A549 (cell line): ENCODE data around the gene ARID3A. TPM values are rescaled to one million over a fixed set of nuclear protein-coding genes. Genes with fewer than 3 reads are reported as not detected.

ENCODE experiments used
- ATAC-seq, 2 experiments: fragments of 200-7000 bp in 1 of 2; fragments of >200 bp in 1 of 2; cut with Nextera tagmentation in 1 of 2; cut with Tn5 transposase in 1 of 2; 3 replicates each; pipeline versions ENCODE4 v1.8.0 to v1.9.1; 2018 to 2020; ENCODE audit warnings: mild to moderate bottlenecking in 1 of 2, moderate library complexity in 1 of 2
- CTCF ChIA-PET: fragments of 300-600 bp; sonication (Branson Sonifier 250); formaldehyde crosslinking; extraction: SDS; loops from one replicate; lab custom pipeline; 2021; ENCODE audit warnings: antibody characterized with exemption, inconsistent platforms; lab: Yijun Ruan, JAX
- POLR2A ChIA-PET: fragments of 350-600 bp; formaldehyde crosslinking; extraction: SDS; loops from one replicate; lab custom pipeline; 2021; ENCODE audit warnings: antibody characterized with exemption, inconsistent platforms; lab: Yijun Ruan, JAX
- DNase-seq, 2 experiments: peaks; one replicate each; pipeline versions ENCODE4 v3.0.0 to v3.0.0-alpha.2; 2011 to 2016; ENCODE audit warnings: low read depth in 1 of 2, low spot score in 1 of 2
- FAIRE-seq: peaks from 2 replicates; lab custom pipeline; 2011; peaks lifted over from hg19 to GRCh38; lab: Jason Lieb, UNC
- H3K27ac ChIP-seq, 2 experiments: fragments of >200 bp; sonication (Bioruptor Twin); formaldehyde crosslinking; 3 replicates each; pipeline ENCODE4 v1.5.1; 2016 to 2017
- H3K4me1 ChIP-seq: fragments of >200 bp; sonication (Bioruptor Twin); formaldehyde crosslinking; 3 replicates; pipeline ENCODE4 v1.6.1; 2016
- H3K4me2 ChIP-seq: fragments of >200 bp; sonication (Bioruptor Twin); formaldehyde crosslinking; 3 replicates; pipeline ENCODE4 v1.6.1; 2016
- H3K4me3 ChIP-seq: fragments of >200 bp; sonication (Bioruptor Twin); formaldehyde crosslinking; 3 replicates; pipeline ENCODE4 v1.5.1; 2016
- H3K9me3 ChIP-seq: fragments of >200 bp; sonication (Bioruptor Twin); formaldehyde crosslinking; 3 replicates; pipeline ENCODE4 v1.6.1; 2016
- BHLHE40 ChIP-seq: IDR thresholded peaks from 2 replicates; pipeline ENCODE4 v1.6.1; 2012; ENCODE audit warnings: low read depth, low read length, inconsistent platforms
- CBX8 ChIP-seq: fragments of 200-600 bp; sonication (generic); IDR thresholded peaks from 2 replicates; pipeline ENCODE4 v1.6.1; 2016
- CHD2 ChIP-seq: fragments of 150-350 bp; IDR thresholded peaks from 2 replicates; pipeline ENCODE4 v1.6.1; 2014; ENCODE audit warnings: low read length; ENCODE audit not compliant: partially characterized antibody
- CTCF ChIP-seq: fragments of >200 bp; sonication (Bioruptor Twin); formaldehyde crosslinking; IDR thresholded peaks from 3 replicates; pipeline ENCODE4 v1.5.1; 2016
- EHF ChIP-seq: fragments of 250-450 bp; sonication (Bioruptor Pico); IDR thresholded peaks from 2 replicates; pipeline ENCODE4 v1.5.0; 2020; ENCODE audit warnings: mild to moderate bottlenecking
- EHMT2 ChIP-seq: fragments of 200-600 bp; sonication (generic); IDR thresholded peaks from 2 replicates; pipeline ENCODE4 v1.6.1; 2016; ENCODE audit warnings: antibody characterized with exemption, low read depth, mild to moderate bottlenecking, moderate library complexity
- ELK1 ChIP-seq: fragments of 150-350 bp; IDR thresholded peaks from 2 replicates; pipeline ENCODE4 v1.6.1; 2014; ENCODE audit warnings: low read depth, mild to moderate bottlenecking, low read length
- ESRRA ChIP-seq: fragments of 150-350 bp; IDR thresholded peaks from 2 replicates; pipeline ENCODE4 v1.6.1; 2014; ENCODE audit warnings: mild to moderate bottlenecking, low read length, borderline replicate concordance
- FOSL2 ChIP-seq, 2 experiments: fragments of 450-650 bp in 1 of 2; fragments of >200 bp in 1 of 2; sonication (Bioruptor Twin) in 1 of 2; formaldehyde crosslinking; IDR thresholded peaks; 2 replicates each; pipeline versions ENCODE4 v1.5.0 to v1.6.1; 2016 to 2020; ENCODE audit warnings: mild to moderate bottlenecking in 1 of 2, moderate library complexity in 1 of 2
- HEYL ChIP-seq: fragments of 250-450 bp; sonication (Bioruptor Pico); IDR thresholded peaks from 2 replicates; pipeline ENCODE4 v1.8.0; 2021; ENCODE audit warnings: mild to moderate bottlenecking, moderate library complexity
- HOXA7 ChIP-seq: fragments of 250-450 bp; sonication (Bioruptor Pico); IDR thresholded peaks from 2 replicates; pipeline ENCODE4 v1.5.0; 2020; ENCODE audit warnings: mild to moderate bottlenecking, moderate library complexity
- HOXB5 ChIP-seq: fragments of 250-450 bp; sonication (Bioruptor Pico); IDR thresholded peaks from 2 replicates; pipeline ENCODE4 v1.5.0; 2020; ENCODE audit warnings: mild to moderate bottlenecking, moderate library complexity
- MAFK ChIP-seq: fragments of 450-650 bp; IDR thresholded peaks from 2 replicates; pipeline ENCODE4 v1.6.1; 2014; ENCODE audit not compliant: partially characterized antibody
- MAX ChIP-seq: IDR thresholded peaks from 2 replicates; pipeline ENCODE4 v1.6.1; 2012
- MAZ ChIP-seq: fragments of 150-350 bp; IDR thresholded peaks from 2 replicates; pipeline ENCODE4 v1.6.1; 2014; ENCODE audit warnings: antibody characterized with exemption, low read depth, low read length, borderline replicate concordance
- PBX3 ChIP-seq: IDR thresholded peaks from 2 replicates; pipeline ENCODE4 v1.6.1; 2012
- SMC3 ChIP-seq: fragments of >200 bp; sonication (Bioruptor Twin); formaldehyde crosslinking; IDR thresholded peaks from 3 replicates; pipeline ENCODE4 v1.6.1; 2018; ENCODE audit warnings: inconsistent platforms
- TFCP2L1 ChIP-seq: fragments of 250-450 bp; sonication (Bioruptor Pico); IDR thresholded peaks from 2 replicates; pipeline ENCODE4 v1.5.0; 2021; ENCODE audit warnings: mild to moderate bottlenecking
- ZSCAN20 ChIP-seq: fragments of 250-450 bp; sonication (Bioruptor Pico); IDR thresholded peaks from 2 replicates; pipeline ENCODE4 v1.8.0; 2022; ENCODE audit warnings: mild to moderate bottlenecking, moderate library complexity
- WGBS: methylation state at CpG from one replicate; pipeline ENCODE4 v1.1.6; 2017; ENCODE audit errors: missing lambda C conversion rate; 5-methylcytosine and 5-hydroxymethylcytosine counted together
- polyA plus RNA-seq, 4 experiments: library from polyadenylated mRNA; depleted of rRNA in 3 of 4; stranded (reverse); fragments of >200 nt; fragmentation: RNase III in 1 of 4; extraction: RNeasy Plus Mini Kit Qiagen cat#74134 plus additional on column Dnase treatment in 1 of 4; gene quantifications; 2 replicates in 3 of 4; 3 replicates in 1 of 4; pipeline ENCODE4 v1.2.3, GENCODE V29; 2011 to 2017

The ARID3A gene
- polyA plus RNA-seq, 2 of the 4 experiments (the other 2 are of a cell fraction): 3.3 to 6.1 TPM

GRCh38 chr19:1013218-1013617 is 87.4 kb downstream of the ARID3A start:
- 83% methylated on average over 5 of the region's 10 CpGs for WGBS
- FAIRE-seq (no peak), ATAC-seq (no peak), DNase-seq (no peak)
- CTCF ChIA-PET: interaction anchor here (2.7 kb wide), 1 partner anchor 231 kb away, joined by 6 read pairs; no protein-coding TSS in a partner anchor
- Histone ChIP-seq H3K27ac (no peak overlapping the region), H3K4me3 (no peak overlapping the region), H3K4me1 (peaks cover 23% of the 10 kb centered on the region), H3K4me2 (no peak overlapping the region), H3K9me3 (no peaks in the 10 kb centered on the region)
- TF ChIP-seq HEYL (no peak), MAZ (no peak), ESRRA (no peak), FOSL2 (IDR thresholded peaks at IDR 0.05) (no peak), FOSL2 (CRISPR knock-in tag; IDR thresholded peaks at IDR 0.05) (no peak)
- POLR2A ChIA-PET: no interaction called here

GRCh38 chr19:1014161-1015060 is 88.6 kb downstream of the ARID3A start:
- Histone ChIP-seq H3K4me3 (no peak overlapping the region), H3K27ac (no peak overlapping the region), H3K4me1 (peaks cover 35% of the 10 kb centered on the region), H3K4me2 (no peak overlapping the region), H3K9me3 (no peaks in the 10 kb centered on the region)
- ATAC-seq: no peak
- DNase-seq: no peak
- no peak for TF ChIP-seq ELK1
- no peak for TF ChIP-seq MAX
- TF ChIP-seq CHD2: no peak
- TF ChIP-seq MAFK: no peak
- no peak for TF ChIP-seq PBX3
- TF ChIP-seq HOXA7: no peak
- no peak for TF ChIP-seq CBX8
- no peak for TF ChIP-seq MAZ
- TF ChIP-seq TFCP2L1 (CRISPR knock-in tag): no peak
- TF ChIP-seq CTCF: no peak
- TF ChIP-seq BHLHE40: no peak
- TF ChIP-seq HOXB5: no peak
- TF ChIP-seq EHF (CRISPR knock-in tag): no peak
- TF ChIP-seq EHMT2: no peak
- no peak for TF ChIP-seq SMC3
- TF ChIP-seq ZSCAN20 (CRISPR knock-in tag): no peak
- FAIRE-seq: no peak
- ChIA-PET POLR2A (no interaction called here), CTCF (interaction anchor here (2.7 kb wide), 1 partner anchor 230 kb away, joined by 6 read pairs; no protein-coding TSS in a partner anchor)
- WGBS: 95% methylated on average over 32 of the region's 49 CpGs
